ENCODE data around the gene HMCES. TPM values are rescaled to one million over a fixed set of nuclear protein-coding genes. Genes with fewer than 3 reads are reported as not detected.

Gene HMCES
- total RNA-seq, 1 donor from 2014 or later: 16.9 TPM

DNA sequence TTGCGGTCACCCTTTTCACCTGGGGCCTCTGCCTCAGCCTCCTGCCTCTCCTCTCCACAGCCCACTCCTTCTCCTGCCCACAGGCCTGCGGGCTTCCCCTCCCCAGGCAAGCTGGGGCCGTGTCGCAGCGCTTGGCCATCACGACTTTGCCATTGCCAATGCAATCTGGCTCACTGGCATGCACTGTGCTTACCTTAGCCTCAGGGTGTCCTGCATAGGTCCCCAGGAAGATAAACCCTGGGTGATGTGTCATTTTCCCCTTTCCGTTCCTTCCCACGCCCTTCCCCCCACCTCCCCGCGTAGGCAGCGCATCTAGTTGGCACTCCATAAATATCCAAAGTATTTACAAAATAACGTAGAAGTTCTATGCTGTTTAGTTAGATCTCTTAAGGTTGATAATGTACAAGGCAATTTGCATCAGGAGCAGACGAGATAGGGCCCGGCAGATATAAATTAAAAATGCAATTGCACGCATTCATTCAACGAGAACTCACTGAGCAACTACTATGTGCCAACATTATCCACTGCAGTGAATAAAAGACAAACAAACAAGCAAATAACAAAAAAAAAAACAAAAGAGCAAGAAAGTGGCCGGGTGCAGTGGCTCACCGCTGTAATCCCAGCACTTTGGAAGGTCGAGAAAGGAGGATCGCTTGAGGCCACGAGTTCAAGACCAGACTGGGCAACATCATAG is 30.2 kb upstream of the HMCES start:
- H3K27me3 ChIP-seq: no peaks in the 10 kb centered on the region
- H3K4me3 ChIP-seq: peak overlapping the region; percentile 69 to 97
- peaks cover 0 to 19% of the 10 kb centered on the region in 2 donors for H3K36me3 ChIP-seq
- DNase-seq (ENCODE audit: extremely low spot score in 2 of 2): no peak
- TF ChIP-seq POLR2A (IDR thresholded peaks at IDR 0.05) (no peak), CTCF (IDR thresholded peaks at IDR 0.05) (no peak), POLR2AphosphoS5 (IDR thresholded peaks at IDR 0.05; ENCODE audit: insufficient read depth in 1 of 2, low read depth in 1 of 2) (no peak)
- H3K27ac ChIP-seq: peak overlapping the region; percentile 89
- intact Hi-C loops (cut with DNase I): loop anchor here (5.0 to 10.0 kb wide), 2 partner anchors 66 to 274 kb away; partner anchors contain the start of gene CNBP
- H3K4me1 ChIP-seq: peaks cover 72% of the 10 kb centered on the region
- no peaks in the 10 kb centered on the region for H3K9me3 ChIP-seq

GRCh38 chr3:129249284-129250065 is 29.2 kb upstream of the HMCES start, which contains the start of gene COPG1:
Gene COPG1, plus strand, starts transcription at chr3:129249606. Its CDS starts 104 bp downstream, at chr3:129249710.
- peaks cover 0 to 30% of the 10 kb centered on the region in 2 donors for H3K36me3 ChIP-seq
- no peaks in the 10 kb centered on the region for H3K27me3 ChIP-seq
- peaks cover 72% of the 10 kb centered on the region for H3K4me1 ChIP-seq
- TF ChIP-seq POLR2A (IDR thresholded peaks at IDR 0.05) (peak; percentile 30 to 89), POLR2AphosphoS5 (IDR thresholded peaks at IDR 0.05; ENCODE audit: insufficient read depth in 1 of 2, low read depth in 1 of 2) (peak; percentile 89 to 99), CTCF (IDR thresholded peaks at IDR 0.05) (no peak)
- H3K9me3 ChIP-seq: no peaks in the 10 kb centered on the region
- peak within 1 kb of the TSS; percentile 89 for H3K27ac ChIP-seq
- H3K4me3 ChIP-seq: peak within 1 kb of the TSS; percentile 69 to 97
- DNase-seq (ENCODE audit: extremely low spot score in 2 of 2): no peak
- intact Hi-C loops (cut with DNase I): loop anchor here (5.0 to 10.0 kb wide), 2 partner anchors 67 to 275 kb away; partner anchors contain the start of gene CNBP

DNA sequence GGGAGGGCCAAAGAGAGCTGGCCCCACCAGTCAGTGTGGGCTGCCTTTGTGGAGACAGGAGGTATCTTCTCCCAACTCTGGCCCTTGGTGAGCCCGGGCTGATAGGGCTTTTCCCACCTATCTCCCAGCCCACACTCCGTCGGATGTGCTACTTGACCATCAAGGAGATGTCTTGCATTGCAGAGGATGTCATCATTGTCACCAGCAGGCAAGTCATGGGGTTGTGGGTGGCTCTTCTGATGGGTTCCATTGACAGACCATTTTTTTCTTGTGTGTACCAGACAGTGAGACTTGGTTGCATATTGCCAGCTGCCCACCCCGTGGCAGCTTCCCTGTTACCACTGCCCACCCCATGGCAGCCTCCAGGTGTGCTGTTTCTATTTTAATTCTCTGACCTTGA is 25.9 kb upstream of the HMCES start:
- Histone ChIP-seq H3K4me3 (no peak overlapping the region), H3K27me3 (no peaks in the 10 kb centered on the region), H3K36me3 (peaks cover 7 to 62% of the 10 kb centered on the region in 2 donors), H3K4me1 (peaks cover 46% of the 10 kb centered on the region), H3K27ac (no peak overlapping the region), H3K9me3 (no peaks in the 10 kb centered on the region)
- DNase-seq (ENCODE audit: extremely low spot score in 2 of 2): no peak
- intact Hi-C loops (cut with DNase I): no loop called here
- TF ChIP-seq CTCF (IDR thresholded peaks at IDR 0.05) (no peak), POLR2A (IDR thresholded peaks at IDR 0.05) (no peak), POLR2AphosphoS5 (IDR thresholded peaks at IDR 0.05; ENCODE audit: insufficient read depth in 1 of 2, low read depth in 1 of 2) (no peak)

DNA sequence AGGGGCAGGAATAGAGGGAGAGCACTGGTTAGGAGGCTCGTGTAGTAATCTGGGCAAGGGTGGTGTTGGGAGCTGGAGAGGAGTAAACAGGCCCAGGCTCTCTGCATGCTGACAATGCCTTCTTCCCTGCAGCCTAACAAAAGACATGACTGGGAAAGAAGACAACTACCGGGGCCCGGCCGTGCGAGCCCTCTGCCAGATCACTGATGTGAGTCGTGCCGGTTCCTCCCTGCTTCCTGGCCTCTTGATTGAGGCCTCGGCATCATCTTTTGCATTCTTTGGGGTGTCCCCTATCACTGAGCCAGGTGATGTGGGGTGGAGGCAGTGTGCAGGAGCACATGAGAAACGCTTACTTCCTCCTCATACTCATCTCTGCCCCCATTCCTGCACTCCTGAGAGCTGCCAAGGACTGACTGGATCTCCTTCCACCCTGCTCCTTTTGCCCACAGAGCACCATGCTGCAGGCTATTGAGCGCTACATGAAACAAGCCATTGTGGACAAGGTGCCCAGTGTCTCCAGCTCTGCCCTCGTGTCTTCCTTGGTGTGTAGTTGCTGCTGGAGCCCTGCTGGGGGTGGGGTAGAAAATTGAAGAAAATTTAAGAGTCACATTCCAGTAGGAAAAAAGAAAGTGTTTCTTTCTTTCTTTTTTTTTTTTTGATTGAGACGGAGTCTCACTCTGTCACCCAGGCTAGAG is 24.0 kb upstream of the HMCES start:
- H3K27ac ChIP-seq: no peak overlapping the region
- H3K27me3 ChIP-seq: no peaks in the 10 kb centered on the region
- no peak for DNase-seq (ENCODE audit: extremely low spot score in 2 of 2)
- intact Hi-C loops (cut with DNase I): no loop called here
- no peak overlapping the region for H3K4me3 ChIP-seq
- no peak for TF ChIP-seq CTCF (IDR thresholded peaks at IDR 0.05)
- no peak for TF ChIP-seq POLR2AphosphoS5 (IDR thresholded peaks at IDR 0.05; ENCODE audit: insufficient read depth in 1 of 2, low read depth in 1 of 2)
- no peak for TF ChIP-seq POLR2A (IDR thresholded peaks at IDR 0.05)
- peaks cover 33% of the 10 kb centered on the region for H3K4me1 ChIP-seq
- H3K36me3 ChIP-seq: peaks cover 7 to 79% of the 10 kb centered on the region in 2 donors
- H3K9me3 ChIP-seq: no peaks in the 10 kb centered on the region
